Trophoblast cell (in vitro differentiated cells and primary cell): ENCODE results near the gene SRCIN1.

Experiments used
- DNase-seq, 2 donors: peaks; one replicate each; pipeline ENCODE4 v3.0.0-alpha.2; 2016
- H2AFZ ChIP-seq: 2 replicates; pipeline ENCODE4 v1.6.1; 2013; ENCODE audit warnings: low read length, moderate library complexity, mild to moderate bottlenecking; ENCODE audit not compliant: insufficient read depth, poor library complexity
- H2AK5ac ChIP-seq: 2 replicates; pipeline ENCODE4 v1.6.1; 2013; ENCODE audit warnings: mild to moderate bottlenecking, low read length
- H2BK120ac ChIP-seq: 2 replicates; pipeline ENCODE4 v1.6.1; 2013; ENCODE audit warnings: low read length, mild to moderate bottlenecking, moderate library complexity; ENCODE audit not compliant: insufficient read depth, poor library complexity
- H2BK12ac ChIP-seq: 2 replicates; pipeline ENCODE4 v1.6.1; 2013; ENCODE audit warnings: mild to moderate bottlenecking, low read length, moderate library complexity
- H2BK5ac ChIP-seq: 2 replicates; pipeline ENCODE4 v1.6.1; 2013; ENCODE audit warnings: low read length, low read depth, moderate library complexity, mild to moderate bottlenecking; ENCODE audit not compliant: poor library complexity
- H3K14ac ChIP-seq: 2 replicates; pipeline ENCODE4 v1.6.1; 2013; ENCODE audit warnings: mild to moderate bottlenecking, low read length
- H3K18ac ChIP-seq: 2 replicates; pipeline ENCODE4 v1.6.1; 2013; ENCODE audit warnings: mild to moderate bottlenecking, low read length
- H3K23ac ChIP-seq: 2 replicates; pipeline ENCODE4 v1.6.1; 2013; ENCODE audit warnings: low read length
- H3K27ac ChIP-seq: 2 replicates; pipeline ENCODE4 v1.5.1; 2013; ENCODE audit warnings: low read depth, mild to moderate bottlenecking, inconsistent platforms, low read length, moderate library complexity
- H3K27me3 ChIP-seq: 2 replicates; pipeline ENCODE4 v1.6.1; 2013; ENCODE audit warnings: inconsistent platforms, mild to moderate bottlenecking, low read length, moderate library complexity; ENCODE audit not compliant: insufficient read depth
- H3K36me3 ChIP-seq, 2 experiments: 1 replicate in 1 of 2; 2 replicates in 1 of 2; pipeline ENCODE4 v1.6.1; 2013; ENCODE audit warnings: low read length in 2 of 2, mild to moderate bottlenecking in 2 of 2, moderate library complexity in 1 of 2; ENCODE audit not compliant: insufficient read depth in 2 of 2, control insufficient read depth in 1 of 2
- H3K4ac ChIP-seq: 2 replicates; pipeline ENCODE4 v1.6.1; 2013; ENCODE audit warnings: low read depth, mild to moderate bottlenecking, low read length, moderate library complexity
- H3K4me1 ChIP-seq, 2 experiments: 1 replicate in 1 of 2; 2 replicates in 1 of 2; pipeline ENCODE4 v1.6.1; 2013; ENCODE audit warnings: low read length in 2 of 2, mild to moderate bottlenecking in 2 of 2, moderate library complexity in 1 of 2; ENCODE audit not compliant: insufficient read depth in 2 of 2, control insufficient read depth in 1 of 2
- H3K4me2 ChIP-seq: 2 replicates; pipeline ENCODE4 v1.6.1; 2013; ENCODE audit warnings: inconsistent platforms, mild to moderate bottlenecking, low read length, moderate library complexity
- H3K4me3 ChIP-seq: 2 replicates; pipeline ENCODE4 v1.5.1; 2013; ENCODE audit warnings: mild to moderate bottlenecking, low read depth, low read length, inconsistent platforms
- H3K79me1 ChIP-seq: one replicate; pipeline ENCODE4 v1.6.1; 2013; ENCODE audit warnings: low read length
- H3K79me2 ChIP-seq: 2 replicates; pipeline ENCODE4 v1.6.1; 2013; ENCODE audit warnings: low read length, mild to moderate bottlenecking; ENCODE audit not compliant: control insufficient read depth, insufficient read depth, poor library complexity
- H3K9ac ChIP-seq: 2 replicates; pipeline ENCODE4 v1.6.1; 2013; ENCODE audit warnings: mild to moderate bottlenecking, low read length
- H3K9me3 ChIP-seq: 2 replicates; pipeline ENCODE4 v1.6.1; 2013; ENCODE audit warnings: low read depth, mild to moderate bottlenecking, control low read depth, inconsistent platforms, low read length; ENCODE audit not compliant: insufficient read depth
- H4K12ac ChIP-seq: 2 replicates; pipeline ENCODE4 v1.6.1; 2013; ENCODE audit warnings: low read depth, mild to moderate bottlenecking, low read length, moderate library complexity
- H4K8ac ChIP-seq: 2 replicates; pipeline ENCODE4 v1.6.1; 2013; ENCODE audit warnings: low read depth, mild to moderate bottlenecking, low read length, moderate library complexity
- H4K91ac ChIP-seq: one replicate; pipeline ENCODE4 v1.6.1; 2013; ENCODE audit warnings: low read depth, mild to moderate bottlenecking, low read length, moderate library complexity
- WGBS: extraction: QIAGEN DNeasy Blood & Tissue Kit; methylation state at CpG from one replicate; pipeline ENCODE4 v1.1.7; 2013; ENCODE audit warnings: missing lambda C conversion rate; ENCODE audit not compliant: insufficient read length, insufficient coverage; ENCODE audit errors: extremely low coverage; 5-methylcytosine and 5-hydroxymethylcytosine counted together

SRCIN1 gene

DNA sequence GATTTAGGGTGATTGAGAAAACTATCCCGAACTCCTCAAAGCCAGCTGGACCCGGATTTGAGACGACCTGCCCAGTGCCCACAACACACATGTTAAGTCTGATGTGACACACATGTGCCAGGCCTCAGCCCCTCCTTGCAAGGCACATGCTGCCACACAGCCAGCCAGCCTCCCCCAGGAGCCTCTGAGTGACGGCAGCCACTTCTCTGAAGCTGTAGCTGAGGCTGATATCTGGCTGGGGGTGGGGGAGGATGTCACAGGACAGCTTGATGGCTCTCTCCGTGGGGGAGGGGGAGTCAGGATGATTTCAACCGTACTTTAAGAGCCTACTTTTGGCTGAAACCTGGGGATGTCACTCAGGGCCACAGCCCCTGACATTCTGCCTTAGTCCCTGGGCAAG, 40.9 kb downstream of the SRCIN1 start:
- no peak overlapping the region for H2BK5ac ChIP-seq
- no peak overlapping the region for H4K91ac ChIP-seq

DNA sequence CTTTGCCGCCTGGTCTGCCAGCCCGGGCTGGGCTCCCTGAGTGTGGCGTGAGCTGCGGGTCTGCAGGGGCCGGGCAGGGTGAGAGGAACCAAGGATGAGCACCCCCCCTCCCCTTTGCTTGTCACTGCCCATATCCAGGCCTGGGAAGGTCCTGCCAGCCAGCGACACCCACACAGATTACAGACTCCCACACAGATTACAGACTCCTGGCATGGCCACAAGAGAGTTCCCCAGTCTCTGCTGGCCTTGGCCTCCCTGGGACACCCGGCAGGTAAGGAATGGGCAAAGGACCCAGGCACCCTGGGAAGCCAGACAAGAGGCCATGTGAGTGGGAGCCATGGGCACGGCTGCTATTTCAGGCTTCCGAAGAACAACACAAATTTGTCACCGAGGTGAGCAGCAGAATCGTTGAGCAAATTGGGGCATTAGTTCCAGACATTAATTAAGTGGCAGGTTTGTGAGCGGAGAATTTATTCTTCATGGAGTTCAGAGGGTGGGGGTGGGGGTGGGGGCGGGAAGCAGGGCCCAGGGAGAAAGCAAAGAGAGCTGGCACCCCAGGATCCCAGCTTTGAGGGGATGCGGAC, 41.4 kb downstream of the SRCIN1 start:
- peak overlapping the region; percentile 14 for H3K4me2 ChIP-seq
- no peak for DNase-seq
- WGBS: no CpG with 5 or more reads among the region's 14 CpGs
- H2AFZ ChIP-seq: no peak overlapping the region
- no peak overlapping the region for H3K23ac ChIP-seq
- no peak overlapping the region for H2BK5ac ChIP-seq
- peaks cover 0 to 3% of the 10 kb centered on the region in 2 experiments for H3K4me1 ChIP-seq
- H3K9ac ChIP-seq: no peak overlapping the region
- no peak overlapping the region for H4K8ac ChIP-seq
- H3K27ac ChIP-seq: no peak overlapping the region
- peaks cover 17% of the 10 kb centered on the region for H3K9me3 ChIP-seq
- no peak overlapping the region for H3K14ac ChIP-seq
- H3K36me3 ChIP-seq: no peaks in the 10 kb centered on the region
- H2AK5ac ChIP-seq: no peak overlapping the region
- no peaks in the 10 kb centered on the region for H3K79me1 ChIP-seq
- no peak overlapping the region for H3K4ac ChIP-seq
- H3K79me2 ChIP-seq: no peaks in the 10 kb centered on the region
- H2BK120ac ChIP-seq: no peak overlapping the region
- H3K4me3 ChIP-seq: no peak overlapping the region
- no peak overlapping the region for H3K18ac ChIP-seq
- peaks cover 73% of the 10 kb centered on the region for H3K27me3 ChIP-seq
- H4K91ac ChIP-seq: no peak overlapping the region
- no peak overlapping the region for H4K12ac ChIP-seq
- H2BK12ac ChIP-seq: no peak overlapping the region

More for the DNA sequence above, 40.9 kb downstream of the SRCIN1 start:
- Histone ChIP-seq H2AFZ (no peak overlapping the region), H2BK120ac (no peak overlapping the region), H3K79me2 (no peaks in the 10 kb centered on the region), H3K4me2 (no peak overlapping the region), H4K8ac (no peak overlapping the region), H3K36me3 (no peaks in the 10 kb centered on the region), H4K12ac (no peak overlapping the region), H3K4me3 (no peak overlapping the region), H3K23ac (no peak overlapping the region), H2BK12ac (no peak overlapping the region), H3K27ac (no peak overlapping the region), H3K9ac (no peak overlapping the region), H3K4me1 (peaks cover 0 to 3% of the 10 kb centered on the region in 2 experiments), H3K79me1 (no peaks in the 10 kb centered on the region), H2AK5ac (no peak overlapping the region), H3K27me3 (peaks cover 71% of the 10 kb centered on the region), H3K9me3 (peaks cover 17% of the 10 kb centered on the region), H3K14ac (no peak overlapping the region), H3K4ac (no peak overlapping the region), H3K18ac (no peak overlapping the region)
- no peak for DNase-seq
- no CpG with 5 or more reads among the region's 6 CpGs for WGBS

DNA sequence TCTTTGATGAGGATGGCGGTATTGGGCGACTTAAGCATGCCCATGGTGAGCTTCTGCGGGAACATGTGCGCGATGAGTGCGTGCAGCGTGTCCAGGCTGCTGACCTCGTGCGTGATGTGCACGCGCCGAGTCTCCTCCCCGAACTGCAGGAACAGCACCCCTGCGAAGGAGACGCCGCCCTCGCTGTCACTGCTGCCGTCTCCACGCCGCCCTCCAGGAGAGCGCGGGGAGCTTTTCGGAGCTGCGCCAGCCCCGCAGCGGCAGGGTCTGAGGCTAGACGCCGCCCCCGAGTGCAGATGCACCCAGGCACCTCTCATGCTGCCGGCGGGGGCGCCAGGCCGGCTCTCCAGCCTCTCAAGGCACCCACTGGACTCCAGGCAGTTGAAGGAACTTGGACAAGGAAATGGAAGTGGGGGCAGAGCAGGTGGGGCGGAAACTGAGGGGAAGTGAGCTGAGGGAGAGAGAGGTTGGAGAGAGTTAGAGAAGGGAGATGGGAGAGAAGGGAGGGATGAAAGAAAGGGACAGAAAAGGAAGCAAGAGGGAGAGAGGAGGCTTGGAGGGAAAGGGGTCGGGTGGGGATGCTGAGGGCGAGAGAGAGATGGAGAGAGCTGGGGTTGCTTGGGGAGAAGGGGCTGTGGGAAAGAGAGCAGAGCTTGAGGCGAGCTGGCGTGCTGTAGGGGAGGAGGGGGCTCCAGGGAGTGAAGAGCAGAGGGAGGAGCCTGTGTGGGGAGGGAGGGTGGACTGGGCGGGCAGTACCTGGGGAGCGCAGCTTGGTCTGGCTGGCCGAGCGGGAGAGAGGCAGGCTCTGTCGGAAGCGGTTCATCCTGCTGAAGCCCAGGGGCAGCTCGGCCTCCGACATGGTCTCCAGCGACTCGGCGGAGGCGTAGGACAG, 42.1 kb downstream of the SRCIN1 start:
- H2AK5ac ChIP-seq: no peak overlapping the region
- WGBS: 100% methylated on average over 1 of the region's 50 CpGs
- no peak overlapping the region for H4K91ac ChIP-seq
- H3K4me2 ChIP-seq: peak overlapping the region; percentile 14
- H3K18ac ChIP-seq: no peak overlapping the region
- H2BK120ac ChIP-seq: no peak overlapping the region
- no peak overlapping the region for H2BK5ac ChIP-seq
- no peak overlapping the region for H4K12ac ChIP-seq
- H3K9ac ChIP-seq: no peak overlapping the region
- no peak overlapping the region for H2BK12ac ChIP-seq
- no peak overlapping the region for H3K4me3 ChIP-seq
- H3K27ac ChIP-seq: no peak overlapping the region
- H3K23ac ChIP-seq: no peak overlapping the region
- peaks cover 17% of the 10 kb centered on the region for H3K9me3 ChIP-seq
- no peak overlapping the region for H3K14ac ChIP-seq
- H4K8ac ChIP-seq: no peak overlapping the region
- peaks cover 77% of the 10 kb centered on the region for H3K27me3 ChIP-seq
- no peaks in the 10 kb centered on the region for H3K79me2 ChIP-seq
- H2AFZ ChIP-seq: no peak overlapping the region
- H3K79me1 ChIP-seq: no peaks in the 10 kb centered on the region
- H3K4ac ChIP-seq: no peak overlapping the region
- H3K36me3 ChIP-seq: no peaks in the 10 kb centered on the region
- no peak for DNase-seq
- H3K4me1 ChIP-seq: peaks cover 0 to 7% of the 10 kb centered on the region in 2 experiments

DNA sequence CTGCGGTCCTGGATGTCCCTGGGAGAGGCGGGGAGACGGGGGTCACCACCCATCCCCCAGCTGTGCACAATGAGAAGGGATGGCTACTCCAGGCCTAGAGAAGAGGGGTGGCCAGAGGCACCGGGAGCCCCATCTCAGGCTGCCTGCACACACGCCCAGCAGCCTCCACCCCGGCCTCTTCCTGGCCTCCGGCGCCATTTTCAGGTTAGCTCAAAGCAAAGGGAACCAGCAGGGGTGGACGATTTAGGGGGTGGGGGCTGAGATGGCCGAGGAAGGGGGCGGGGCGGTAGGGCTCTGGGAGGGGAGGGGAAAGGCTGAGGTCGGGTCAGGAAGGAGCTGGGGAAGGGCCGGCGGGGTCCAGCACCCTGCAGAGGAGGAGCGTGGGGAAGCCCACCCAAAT, 42.8 kb downstream of the SRCIN1 start:
- Histone ChIP-seq H3K27me3 (peaks cover 77% of the 10 kb centered on the region), H4K12ac (no peak overlapping the region)
- no CpG with 5 or more reads among the region's 16 CpGs for WGBS

More for the DNA sequence above, 42.8 kb downstream of the SRCIN1 start:
- Histone ChIP-seq H3K79me2 (no peaks in the 10 kb centered on the region), H3K9me3 (peaks cover 17% of the 10 kb centered on the region), H3K14ac (no peak overlapping the region), H4K8ac (no peak overlapping the region), H3K4me3 (no peak overlapping the region), H3K23ac (no peak overlapping the region), H3K4me2 (no peak overlapping the region), H3K4ac (no peak overlapping the region), H3K9ac (no peak overlapping the region), H2AK5ac (no peak overlapping the region), H3K4me1 (peaks cover 0 to 7% of the 10 kb centered on the region in 2 experiments), H3K36me3 (no peaks in the 10 kb centered on the region), H3K18ac (no peak overlapping the region), H4K91ac (no peak overlapping the region), H2AFZ (no peak overlapping the region), H2BK120ac (no peak overlapping the region), H3K79me1 (no peaks in the 10 kb centered on the region), H2BK12ac (no peak overlapping the region), H3K27ac (no peak overlapping the region), H2BK5ac (no peak overlapping the region)
- DNase-seq: no peak
